Tongue (tissue), 2 donors: ENCODE measurements around the gene RAB40C. TPM values are rescaled to one million over a fixed set of nuclear protein-coding genes. Genes with fewer than 3 reads are reported as not detected.

Experiments used
- DNase-seq: peaks from one replicate; pipeline ENCODE4 v3.0.0-alpha.2; 2015
- total RNA-seq: library from RNA; depleted of rRNA; stranded (reverse); fragments of >200 nt; gene quantifications from one replicate; pipeline ENCODE4 v1.2.3, GENCODE V29; 2014

The RAB40C gene
- total RNA-seq, 1 donor from 2014 or later: 18.2 TPM

- DNase-seq: no peak
These were observed 14.3 kb upstream of the RAB40C start for GRCh38 chr16:575354-576196.

DNA sequence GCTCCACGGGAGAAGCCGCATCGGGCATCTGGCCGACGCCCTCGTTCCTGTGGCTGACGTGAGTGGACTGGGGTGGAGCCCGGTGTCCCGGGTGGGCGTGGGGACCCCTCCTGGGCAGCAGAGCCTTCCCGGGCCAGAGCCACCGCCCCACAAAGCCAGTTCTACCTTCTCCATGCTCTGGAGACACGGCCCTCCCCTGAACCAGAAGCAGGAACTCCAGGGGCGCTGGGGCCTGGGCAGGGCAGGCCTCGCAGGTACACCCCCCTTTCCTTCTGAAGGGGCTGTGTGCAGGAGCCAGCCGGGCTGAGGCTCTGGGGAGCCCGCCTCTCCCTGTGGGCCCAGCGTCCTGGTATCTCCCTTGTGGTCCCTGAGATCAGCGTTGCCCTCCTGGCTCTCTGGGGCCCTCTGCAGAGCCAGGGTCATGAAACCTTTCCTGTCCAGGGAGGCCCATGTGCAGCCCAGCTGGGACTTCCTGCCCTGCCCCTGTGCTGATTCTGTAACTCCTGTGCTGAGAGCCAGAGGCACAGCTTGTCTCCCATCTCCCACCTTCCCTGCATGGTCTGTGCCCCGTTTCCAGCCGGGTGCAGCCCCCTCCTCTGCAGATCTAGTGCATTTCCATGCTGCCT is 13.6 kb upstream of the RAB40C start:
- DNase-seq: no peak

- no peak for DNase-seq
These were observed 13.1 kb upstream of the RAB40C start for GRCh38 chr16:576823-577201.

DNA sequence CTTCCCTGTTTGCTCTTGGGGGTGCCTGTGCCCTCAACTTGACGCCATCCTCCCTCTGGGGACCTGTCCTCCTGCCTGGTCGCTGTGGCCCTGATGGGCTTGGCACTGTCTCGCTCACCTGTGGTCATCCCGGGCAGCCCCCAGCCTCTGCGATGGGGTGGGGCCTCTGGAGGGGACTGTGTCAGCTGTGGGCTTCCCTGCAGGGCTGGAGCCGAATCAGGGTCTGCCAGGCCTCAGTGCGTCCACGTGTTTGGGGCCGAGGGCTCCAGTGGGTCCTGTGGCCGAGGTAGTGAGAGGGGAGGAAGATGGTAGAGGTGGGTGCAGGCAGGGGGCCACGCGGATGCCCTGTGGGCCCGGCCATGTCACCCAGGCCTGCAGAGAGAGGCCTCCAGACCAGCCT is 12.1 kb upstream of the RAB40C start:
- DNase-seq: no peak

- DNase-seq: no peak
These were observed 11.5 kb upstream of the RAB40C start for GRCh38 chr16:578232-578869.

GRCh38 chr16:578870-579405 is 10.9 kb upstream of the RAB40C start:
- DNase-seq: peak; percentile 71

DNA sequence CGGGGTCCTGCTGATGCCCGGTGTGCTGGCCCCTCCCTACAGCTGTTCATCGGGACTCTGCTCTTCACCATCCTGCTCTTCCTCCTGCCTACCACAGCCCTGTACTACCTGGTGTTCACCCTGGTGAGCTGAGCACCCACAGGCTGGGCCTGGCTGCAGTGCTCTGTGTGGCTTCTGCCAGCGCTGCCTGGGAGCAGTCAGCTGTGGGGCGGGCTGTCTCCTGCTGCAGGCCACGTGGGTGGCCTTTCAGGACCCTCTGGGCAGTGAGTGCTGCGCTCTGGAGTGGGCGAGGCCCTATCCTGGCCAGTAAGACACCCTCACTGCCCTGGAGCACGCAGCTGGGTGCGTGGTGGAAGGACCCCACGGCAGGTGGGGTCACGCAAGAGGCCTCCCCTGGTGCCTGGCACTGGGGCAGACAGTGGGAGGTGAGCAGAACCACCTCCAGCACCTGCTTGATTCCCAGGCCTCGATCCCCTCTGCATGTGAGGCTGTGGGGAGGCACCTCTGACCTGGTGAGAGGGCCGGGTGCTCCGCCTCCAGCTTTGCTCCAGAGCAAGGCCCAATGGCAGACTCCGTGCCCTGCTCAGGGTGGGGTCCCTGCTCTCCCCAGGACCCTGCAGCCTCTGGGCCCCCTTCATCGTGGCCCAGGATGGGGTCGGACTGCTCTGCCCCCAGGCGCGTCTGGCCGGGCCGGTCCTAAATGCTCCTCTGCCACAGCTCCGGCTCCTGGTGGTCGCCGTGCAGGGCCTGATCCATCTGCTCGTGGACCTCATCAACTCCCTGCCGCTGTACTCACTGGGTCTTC is 9.5 kb upstream of the RAB40C start:
- no peak for DNase-seq

DNA sequence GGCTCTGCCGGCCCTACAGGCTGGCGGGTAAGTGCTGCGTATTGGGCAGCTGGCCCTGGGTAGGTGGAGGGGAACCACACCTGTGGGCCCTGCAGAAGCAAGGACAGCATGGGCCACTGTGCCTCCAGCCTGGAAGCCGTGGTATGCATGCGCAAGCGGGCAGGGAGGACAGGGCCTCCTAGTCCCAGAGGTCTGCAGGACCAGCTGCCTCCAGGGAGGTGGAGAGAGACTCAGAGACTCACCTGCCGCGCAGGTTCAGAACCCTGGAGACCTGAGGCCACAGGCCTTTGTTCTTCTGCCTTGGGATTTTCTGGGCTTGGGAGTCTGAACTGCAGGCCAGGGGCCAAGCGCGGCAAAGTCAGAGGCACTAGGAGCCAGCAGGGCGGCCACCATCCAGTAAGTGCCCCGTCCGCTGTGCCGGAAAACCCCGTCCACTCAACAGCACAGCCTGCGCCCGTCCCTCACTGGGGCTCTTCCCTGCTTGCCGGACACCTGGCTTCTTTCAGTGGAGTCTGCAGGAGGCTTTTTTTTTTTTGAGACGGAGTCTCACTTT is 8.8 kb upstream of the RAB40C start:
- no peak for DNase-seq

- DNase-seq: no peak
These were observed 7.7 kb upstream of the RAB40C start for GRCh38 chr16:582218-582613.

- no peak for DNase-seq
These were observed 7.1 kb upstream of the RAB40C start for GRCh38 chr16:582614-583331.

- no peak for DNase-seq
These were observed 6.4 kb upstream of the RAB40C start for GRCh38 chr16:583470-583814.

- no peak for DNase-seq
These were observed 5.9 kb upstream of the RAB40C start for GRCh38 chr16:583815-584591.

- no peak for DNase-seq
These were observed 4.5 kb upstream of the RAB40C start for GRCh38 chr16:585351-585750.

DNA sequence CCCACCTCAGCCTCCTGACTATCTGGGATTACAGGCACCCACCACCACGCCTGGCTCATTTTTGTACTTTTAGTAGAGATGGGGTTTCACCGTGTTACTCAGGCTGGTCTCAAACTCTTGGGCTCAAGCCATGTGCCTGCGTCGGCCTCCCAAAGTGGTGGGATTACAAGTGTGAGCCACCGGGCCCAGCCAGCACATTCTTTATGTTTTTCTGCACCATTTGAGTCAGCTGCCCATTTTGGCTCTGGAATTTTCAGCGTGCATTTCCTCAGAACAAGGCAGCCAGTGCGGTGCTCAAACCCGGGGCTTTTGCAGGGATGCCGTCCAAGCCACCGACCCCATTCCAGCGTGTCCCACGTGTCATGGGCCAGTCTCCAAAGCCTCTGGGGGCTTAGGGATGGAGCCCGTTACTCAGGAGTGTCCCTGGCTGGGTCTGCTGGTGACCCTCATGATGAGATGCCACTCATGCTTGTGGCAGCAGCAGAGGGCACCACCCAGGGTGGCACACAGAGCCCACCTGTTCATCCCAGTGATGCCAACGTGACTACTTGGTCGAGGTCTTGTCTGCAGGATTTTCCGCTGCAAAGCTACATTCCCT is 3.7 kb upstream of the RAB40C start:
- no peak for DNase-seq

- DNase-seq: no peak
These were observed 2.9 kb upstream of the RAB40C start for GRCh38 chr16:586645-587590.

DNA sequence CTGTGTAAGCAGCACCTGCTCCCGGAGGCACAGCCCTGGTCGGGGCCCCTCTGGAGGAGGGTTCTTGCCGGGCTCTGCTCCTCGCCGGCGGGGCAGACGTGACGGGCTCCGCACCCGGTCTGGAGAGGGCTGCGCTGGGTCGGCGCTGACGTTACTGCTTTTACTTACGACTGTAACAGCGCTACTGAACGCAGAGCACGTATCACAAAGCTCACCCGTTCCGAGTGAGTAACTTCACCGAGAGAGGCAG is 1.3 kb upstream of the RAB40C start:
- peak; percentile 67 for DNase-seq

DNA sequence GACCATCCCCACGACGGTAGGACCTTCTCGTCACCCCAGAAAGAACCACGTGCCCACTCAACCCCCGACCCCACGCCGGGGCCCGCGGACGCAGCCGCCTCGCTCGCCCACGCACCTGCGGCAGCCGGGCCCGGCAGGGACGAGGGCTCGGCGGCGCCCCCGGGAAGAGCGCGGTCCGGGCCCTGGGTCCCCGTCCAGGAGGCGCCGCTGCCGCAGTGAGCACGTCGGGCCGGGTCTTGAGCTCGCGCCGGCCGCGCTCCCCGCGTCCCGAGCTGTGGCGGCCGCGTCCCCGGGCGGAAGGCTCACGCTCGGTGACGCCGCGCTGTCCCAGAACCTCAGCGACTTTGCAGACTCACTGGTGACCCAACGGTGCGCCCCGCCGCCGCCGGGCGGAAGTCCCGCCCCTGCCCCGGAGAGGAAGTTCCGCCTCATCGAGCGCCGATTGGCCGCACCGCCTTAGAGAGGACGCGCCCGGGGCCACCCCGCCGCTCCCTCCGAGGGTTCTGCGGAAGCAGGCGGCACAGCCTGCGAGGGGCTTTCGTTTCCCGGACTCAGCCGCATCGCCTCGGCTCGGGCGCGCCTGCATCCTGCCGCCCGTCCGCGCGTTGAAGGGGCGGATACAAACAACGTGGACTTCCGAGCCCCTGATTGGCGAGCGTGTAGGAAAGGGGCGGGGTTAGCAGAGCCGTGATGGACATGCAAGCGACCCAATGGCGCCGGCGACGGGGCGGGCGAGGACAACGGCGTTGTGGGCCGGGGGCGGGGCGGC is 793 bp upstream of the RAB40C start:
- DNase-seq: peak; percentile 98

DNA sequence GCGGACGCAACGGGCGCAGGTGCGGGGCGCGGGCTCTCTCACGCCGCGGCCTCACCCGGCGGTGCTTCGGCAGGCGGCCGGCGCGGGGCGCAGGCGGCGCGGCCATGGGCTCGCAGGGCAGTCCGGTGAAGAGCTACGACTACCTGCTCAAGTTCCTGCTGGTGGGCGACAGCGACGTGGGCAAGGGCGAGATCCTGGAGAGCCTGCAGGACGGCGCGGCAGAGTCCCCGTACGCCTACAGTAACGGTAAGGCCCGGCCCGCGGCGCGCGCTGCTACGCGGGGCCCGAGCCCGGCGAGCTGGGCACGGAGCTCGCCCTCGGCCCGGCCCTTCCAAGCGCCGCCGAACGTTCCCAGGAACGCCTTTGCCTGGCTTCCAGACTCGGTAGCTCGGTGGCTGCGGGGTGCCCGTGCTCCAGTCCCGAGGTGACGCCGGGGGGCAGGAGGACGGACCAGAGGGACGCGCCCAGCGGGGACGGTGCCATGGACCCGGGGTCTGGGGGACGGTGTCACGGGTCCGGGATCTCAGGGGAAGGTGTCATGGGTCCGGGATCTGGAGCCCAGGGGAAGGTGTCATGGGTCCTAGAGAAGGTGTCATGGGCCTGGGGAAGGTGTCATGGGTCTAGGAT is 435 bp downstream of the RAB40C start:
- DNase-seq: peak; percentile 63
